DOHH2 (cell line): Measurements from ENCODE around the gene AP1S3.

Experiments
- CTCF ChIP-seq: fragments of 200-600 bp; sonication (generic); IDR thresholded peaks from one replicate; pipeline ENCODE4 v1.5.1; 2014; ENCODE audit warnings: antibody characterized with exemption, mild to moderate bottlenecking, low read depth, low read length; ENCODE audit not compliant: poor library complexity, severe bottlenecking
- EZH2phosphoT487 ChIP-seq: fragments of 200-600 bp; sonication (generic); IDR thresholded peaks from 2 replicates; pipeline ENCODE4 v1.6.1; 2017; ENCODE audit warnings: borderline replicate concordance, mild to moderate bottlenecking, antibody characterized with exemption, low read length, moderate library complexity, mixed read lengths

- TF ChIP-seq CTCF (no peak), EZH2phosphoT487 (no peak)
These were observed 70.0 kb downstream of the AP1S3 start for GRCh38 chr2:223767341-223767740.
